A204.1 (cell line): ENCODE results near the gene PDZD2.

ENCODE experiments used
- FAIRE-seq: peaks from 2 replicates; lab custom pipeline; 2012; peaks lifted over from hg19 to GRCh38; lab: Jason Lieb, UNC

The PDZD2 gene

DNA sequence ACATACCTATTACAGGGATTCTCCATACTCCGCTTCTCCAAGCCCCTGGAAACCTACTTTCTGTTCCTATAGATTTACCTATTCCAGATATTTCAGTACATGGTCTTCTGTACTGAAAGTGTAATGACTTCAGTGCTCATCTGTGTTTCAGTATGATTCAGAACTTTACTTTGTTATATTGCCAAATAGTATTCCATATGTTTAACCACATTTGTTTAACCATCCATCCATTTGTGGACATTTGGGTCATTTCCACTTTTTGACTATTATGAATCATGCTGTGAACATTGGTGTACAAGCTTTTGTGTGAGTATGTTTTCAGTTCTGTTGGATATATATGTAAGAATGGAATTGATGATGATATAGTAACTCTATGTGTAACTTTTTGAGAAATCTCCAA is 188.9 kb downstream of the PDZD2 start:
- FAIRE-seq: no peak

DNA sequence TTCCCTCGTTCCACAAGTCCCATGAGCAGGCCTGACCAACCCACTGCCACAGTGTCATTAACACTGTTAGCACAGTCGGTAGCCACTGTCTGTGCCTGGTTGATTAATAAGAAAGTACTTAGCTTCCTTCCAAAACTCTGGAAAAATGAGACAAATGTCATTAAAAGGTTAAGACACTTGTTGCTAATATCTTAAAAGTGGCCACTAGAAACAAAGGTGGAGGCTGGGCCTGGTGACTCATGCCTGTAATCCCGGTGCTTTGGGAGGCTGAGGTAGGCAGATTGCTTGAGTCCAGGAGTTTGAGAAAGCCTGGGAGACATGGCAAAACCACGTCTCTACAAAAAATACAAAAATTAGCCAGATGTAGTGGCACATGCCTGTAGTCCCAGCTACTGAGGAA is 194.0 kb downstream of the PDZD2 start:
- no peak for FAIRE-seq

DNA sequence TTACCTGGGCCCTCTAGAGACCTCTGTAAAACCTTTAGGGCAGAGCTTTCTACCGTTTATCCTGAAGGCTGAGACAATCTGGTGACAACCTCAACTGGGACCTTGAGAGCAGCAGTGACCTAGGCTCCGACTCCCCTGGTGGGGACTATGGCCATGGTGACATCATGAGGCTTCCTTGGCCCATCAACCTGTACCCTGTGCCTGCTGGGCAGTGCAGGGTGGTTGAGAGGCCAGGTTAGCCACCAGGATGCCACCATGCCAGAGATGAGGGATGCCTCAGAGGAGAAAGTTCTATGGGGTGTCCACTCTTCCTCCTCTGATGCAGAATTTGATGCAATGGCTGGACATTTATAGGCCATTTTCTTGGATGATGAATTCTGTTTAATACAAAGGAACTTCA is 194.8 kb downstream of the PDZD2 start:
- no peak for FAIRE-seq

DNA sequence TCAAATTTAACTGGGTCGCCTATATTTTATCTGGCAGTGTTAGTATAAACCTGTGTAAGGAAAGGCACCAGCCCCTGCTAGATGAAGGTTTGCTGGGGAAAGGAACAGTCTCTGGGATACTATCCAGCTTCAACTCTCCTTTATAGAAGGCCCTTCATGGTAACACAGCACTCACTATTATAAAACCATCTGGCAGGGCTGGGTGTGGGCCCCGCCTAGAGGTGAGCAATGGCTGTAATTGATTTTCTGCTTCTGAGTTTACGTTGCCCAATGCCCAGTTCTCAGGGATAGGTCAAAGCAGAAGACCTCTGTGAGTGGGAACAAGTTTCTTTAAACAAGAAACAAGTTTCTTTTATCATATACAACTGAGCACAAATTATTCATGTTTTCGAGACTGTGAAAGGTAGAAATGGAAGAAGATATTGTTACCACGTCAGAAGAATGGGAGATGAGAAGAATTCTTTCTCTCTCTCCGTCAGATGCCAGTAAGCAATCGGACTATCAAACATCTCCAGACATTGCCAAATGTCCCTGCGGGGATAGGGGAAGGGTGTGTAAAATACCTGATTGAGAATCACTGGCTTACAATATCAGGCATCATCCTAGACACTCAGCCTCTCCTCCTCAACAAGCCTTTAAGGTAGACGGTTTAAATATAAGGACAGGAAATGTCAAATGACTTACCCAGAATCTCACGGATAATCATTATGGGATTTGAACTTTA is 205.9 kb downstream of the PDZD2 start:
- FAIRE-seq: no peak

DNA sequence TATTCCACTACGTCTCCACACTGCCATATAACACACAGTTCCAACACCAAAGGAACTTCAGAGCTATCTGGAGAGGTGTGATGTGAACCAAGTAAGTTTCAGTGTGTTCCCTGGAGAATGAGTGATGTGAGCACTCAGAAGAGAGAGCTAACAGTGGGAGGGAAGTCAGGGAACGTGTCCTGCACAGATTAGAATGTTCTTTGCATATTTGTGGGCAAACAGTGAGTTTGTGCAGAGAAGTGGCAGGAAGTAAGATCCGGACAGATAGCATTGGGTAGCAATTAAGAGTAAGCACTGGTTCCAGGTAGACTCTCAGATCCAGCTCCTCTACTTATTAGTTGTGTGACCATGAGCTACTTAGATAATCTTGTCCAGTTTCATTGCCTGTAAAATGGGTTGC is 206.4 kb downstream of the PDZD2 start:
- FAIRE-seq: no peak

DNA sequence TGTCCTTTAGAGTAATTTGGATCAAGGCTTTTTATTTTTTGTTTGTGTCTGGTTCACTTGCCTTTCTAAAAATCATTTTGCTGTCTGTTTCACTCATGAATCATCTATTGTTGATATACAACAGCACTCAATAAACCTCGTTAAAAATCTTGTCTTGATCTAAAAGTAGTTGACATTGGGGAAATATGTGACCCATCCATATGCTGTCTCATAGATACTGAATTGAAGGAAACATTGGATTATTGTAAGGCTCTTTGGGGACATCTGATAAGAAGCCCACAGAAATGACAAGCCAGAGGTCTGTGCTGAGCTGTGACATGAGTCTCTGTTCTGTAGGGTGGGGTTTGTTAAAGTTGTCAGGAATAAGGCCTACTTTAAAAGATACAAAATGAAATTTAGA is 208.0 kb downstream of the PDZD2 start:
- FAIRE-seq: no peak

DNA sequence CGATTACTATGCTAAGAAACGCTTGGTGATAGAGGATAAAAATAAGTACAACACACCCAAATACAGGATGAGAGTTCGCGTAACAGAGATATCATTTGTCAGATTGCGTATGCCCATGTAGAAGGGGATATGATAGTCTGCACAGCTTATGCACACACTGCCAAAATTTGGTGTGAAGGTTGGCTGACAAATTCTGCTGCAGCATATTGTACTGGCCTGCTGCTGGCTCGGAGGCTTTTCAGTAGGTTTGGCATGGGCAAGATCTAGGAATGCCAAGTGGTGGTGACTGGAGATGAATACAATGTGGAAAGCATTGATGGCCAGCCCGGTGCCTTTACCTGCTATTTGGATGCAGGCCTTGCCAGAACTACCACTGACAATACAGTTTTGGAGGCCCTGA is 208.4 kb downstream of the PDZD2 start:
- no peak for FAIRE-seq

DNA sequence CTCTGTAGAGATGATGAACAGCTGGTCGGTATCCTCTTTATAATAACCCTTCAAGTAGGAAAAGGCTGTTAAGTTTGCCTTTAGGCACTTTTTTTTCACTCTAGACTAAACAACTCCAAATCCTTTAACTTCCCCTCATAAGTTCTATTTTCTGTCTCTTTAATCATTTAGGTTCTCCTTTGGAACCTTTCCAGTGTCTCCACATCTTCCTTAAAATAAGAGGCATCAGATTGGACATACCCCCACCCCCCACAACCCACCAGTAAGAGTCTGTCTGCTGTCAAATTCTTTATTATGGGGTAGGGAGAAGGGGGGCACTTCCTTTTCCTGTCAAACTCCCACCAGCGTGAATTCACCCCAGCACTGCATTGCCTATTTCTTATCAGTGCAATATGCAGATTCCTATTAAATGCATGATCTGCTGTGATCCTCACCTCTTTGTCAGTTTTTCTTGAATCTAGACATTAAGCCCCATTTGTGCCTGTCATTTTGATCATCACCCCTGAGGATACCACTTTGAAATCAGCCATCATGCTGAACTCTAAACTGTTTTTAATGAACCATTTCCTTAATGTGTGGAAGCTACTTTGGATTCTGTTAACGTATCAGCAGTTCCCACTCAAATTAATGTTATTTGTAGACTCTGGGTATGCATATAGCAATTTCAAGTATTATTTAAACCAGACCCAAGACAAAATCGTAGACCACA is 212.2 kb downstream of the PDZD2 start:
- no peak for FAIRE-seq

DNA sequence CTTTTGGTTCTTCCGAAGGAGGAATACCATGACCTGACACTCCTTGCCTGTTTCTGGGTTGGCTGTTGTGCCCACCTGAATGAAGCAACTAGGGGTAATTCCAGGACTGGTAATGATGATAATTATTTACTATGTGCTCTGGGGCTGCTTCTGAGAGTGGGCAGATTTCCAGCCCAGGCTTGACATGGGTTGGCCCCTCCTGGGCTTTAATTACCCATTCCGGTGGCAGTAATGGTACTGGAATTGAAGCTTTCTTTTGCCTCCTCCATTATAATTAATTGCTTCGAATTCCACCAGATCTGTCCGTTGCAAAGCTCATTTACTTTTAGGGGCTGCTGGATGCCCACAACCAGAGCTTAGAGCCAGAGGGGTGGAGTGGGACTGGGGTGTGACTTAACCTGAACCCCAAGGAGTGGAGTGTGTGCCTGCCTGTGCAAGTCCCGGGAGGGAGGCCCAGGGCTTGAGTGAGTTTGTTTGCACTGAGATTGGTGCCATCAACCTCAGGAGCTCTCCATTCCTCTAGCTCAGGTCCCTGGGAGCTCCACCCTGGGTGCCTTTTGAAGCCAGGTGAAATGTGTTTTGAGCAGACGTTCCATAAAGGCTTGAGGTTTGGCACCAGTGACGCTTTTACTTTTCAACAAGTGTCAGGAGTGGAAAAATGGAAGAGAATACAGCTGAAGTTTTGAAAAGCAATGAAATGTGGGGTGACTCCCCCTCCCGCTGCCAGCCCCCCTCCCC is 214.6 kb downstream of the PDZD2 start:
- no peak for FAIRE-seq

DNA sequence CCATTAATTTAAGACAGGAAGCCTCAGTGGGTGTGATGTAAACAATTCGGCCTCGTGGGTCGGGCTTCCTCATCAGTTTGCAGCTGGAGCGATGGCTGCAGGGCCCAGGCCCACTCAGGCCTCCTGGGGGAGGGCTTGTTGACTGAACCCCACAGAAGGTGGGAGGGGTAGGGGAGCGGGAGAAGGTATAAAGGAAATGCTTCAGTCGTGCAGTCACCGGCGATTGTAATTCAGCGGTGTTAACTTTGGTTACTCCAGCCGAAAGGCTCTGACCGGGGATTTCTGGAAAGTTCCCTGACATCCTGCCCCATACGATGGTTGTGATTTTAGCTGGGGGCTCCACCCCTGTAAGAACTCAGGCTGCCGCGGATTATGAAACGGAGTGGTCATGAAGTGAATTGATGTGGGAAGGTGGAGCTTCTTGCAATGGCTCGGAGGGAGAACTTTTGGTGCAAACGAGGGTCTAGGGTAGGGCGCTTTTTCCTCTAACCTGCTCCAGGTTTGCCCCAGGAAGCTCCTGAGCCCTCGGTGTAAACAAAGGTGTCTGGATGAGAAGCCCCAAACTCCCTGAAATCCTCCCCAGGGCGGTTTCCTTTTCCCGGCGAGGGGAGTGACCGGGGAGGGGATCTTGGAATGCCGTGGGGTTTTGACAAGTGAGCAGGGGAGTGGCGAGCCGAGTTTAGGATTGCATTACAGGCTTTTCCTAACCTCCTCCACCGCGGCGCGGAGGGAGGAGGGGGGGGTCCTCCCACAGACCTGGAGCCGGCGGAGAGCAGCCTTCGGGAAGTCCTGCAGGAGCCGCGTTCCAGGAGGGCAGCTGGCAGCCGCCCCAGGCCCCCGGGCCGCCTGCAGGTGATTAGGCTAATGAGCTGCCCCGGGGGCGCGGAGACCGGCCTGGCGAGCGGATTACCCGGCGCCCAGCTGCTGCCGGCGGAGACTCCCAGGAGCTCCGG is 215.5 kb downstream of the PDZD2 start:
- no peak for FAIRE-seq

DNA sequence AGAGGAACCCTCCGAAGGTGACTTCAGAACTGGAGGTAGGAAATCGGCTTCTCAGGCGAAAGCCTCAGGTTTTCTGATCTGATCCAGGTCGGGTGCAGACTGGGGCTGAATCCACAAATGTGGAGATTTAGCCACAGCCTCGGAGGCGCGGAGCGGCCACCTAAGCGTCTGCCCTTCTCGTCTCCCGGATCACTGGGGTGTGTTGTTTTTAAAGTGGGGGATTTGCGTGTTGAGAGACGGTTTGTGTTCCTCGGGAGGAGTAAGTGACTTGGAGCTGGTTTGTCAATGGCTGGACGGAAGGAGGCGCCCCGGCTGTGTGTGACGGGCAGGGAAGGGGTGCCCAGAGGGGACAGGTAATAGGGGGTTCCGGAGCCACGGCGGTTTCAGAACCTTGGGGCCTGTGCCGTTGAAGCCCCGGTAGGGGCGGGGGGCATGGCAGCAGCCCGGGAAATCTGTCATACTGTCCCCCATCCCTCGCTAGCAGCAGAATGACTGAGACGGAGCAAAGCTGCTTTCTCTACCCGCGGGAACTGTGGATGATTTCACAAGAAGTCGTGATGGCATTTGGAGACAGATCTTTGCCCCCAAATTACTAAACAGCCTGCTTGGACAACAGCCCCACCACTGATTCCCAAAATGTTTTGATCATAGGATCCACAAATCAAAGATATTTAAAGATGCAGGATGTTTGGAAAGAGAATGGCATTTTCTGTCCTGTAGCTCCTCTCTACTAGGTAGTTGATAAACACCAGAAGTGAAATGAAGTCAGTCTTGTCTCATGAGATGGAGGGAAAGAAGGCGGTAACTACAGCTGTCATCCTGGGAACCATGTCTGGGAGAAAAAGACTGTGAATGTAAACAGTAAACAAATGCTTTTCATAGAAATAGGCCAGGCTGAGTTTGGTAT is 216.5 kb downstream of the PDZD2 start:
- FAIRE-seq: no peak

DNA sequence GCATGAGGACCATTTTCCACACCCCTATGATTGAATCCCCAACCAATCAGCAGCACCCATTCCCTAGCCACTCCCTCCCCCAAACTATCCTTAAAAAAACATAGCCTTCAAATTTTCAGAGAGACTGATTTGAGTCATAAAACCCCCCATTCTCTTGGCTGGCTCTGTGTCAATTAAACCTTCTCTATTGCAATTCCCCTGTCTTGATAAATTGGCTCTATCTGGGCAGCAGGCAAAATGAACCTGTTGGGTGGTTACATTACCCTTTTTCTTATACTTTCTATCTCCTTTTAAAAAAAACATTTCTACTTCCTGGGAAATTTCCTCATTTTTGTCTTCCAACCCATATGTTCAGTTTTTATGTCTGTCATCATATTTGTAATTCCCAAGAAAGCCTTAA is 220.2 kb downstream of the PDZD2 start:
- FAIRE-seq: no peak

DNA sequence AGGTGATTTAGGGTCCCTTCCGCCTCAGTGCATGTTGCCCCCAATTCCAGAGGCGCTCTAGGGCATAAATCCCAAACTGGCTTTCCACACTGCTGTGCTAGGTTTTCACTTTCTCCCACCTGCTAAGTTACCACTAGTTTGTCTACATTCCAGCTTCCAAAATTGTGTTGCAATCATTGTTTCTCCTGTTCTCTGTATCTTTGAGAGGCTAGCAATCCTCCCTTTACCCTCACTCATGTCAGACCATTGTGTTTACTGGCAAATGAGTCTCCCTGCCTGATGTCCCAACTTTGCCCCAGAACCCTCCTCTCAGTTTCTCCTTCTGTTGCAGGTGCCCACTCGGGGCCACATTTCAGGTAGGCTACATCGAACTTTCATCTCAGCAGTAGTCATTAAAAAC is 221.3 kb downstream of the PDZD2 start:
- no peak for FAIRE-seq

DNA sequence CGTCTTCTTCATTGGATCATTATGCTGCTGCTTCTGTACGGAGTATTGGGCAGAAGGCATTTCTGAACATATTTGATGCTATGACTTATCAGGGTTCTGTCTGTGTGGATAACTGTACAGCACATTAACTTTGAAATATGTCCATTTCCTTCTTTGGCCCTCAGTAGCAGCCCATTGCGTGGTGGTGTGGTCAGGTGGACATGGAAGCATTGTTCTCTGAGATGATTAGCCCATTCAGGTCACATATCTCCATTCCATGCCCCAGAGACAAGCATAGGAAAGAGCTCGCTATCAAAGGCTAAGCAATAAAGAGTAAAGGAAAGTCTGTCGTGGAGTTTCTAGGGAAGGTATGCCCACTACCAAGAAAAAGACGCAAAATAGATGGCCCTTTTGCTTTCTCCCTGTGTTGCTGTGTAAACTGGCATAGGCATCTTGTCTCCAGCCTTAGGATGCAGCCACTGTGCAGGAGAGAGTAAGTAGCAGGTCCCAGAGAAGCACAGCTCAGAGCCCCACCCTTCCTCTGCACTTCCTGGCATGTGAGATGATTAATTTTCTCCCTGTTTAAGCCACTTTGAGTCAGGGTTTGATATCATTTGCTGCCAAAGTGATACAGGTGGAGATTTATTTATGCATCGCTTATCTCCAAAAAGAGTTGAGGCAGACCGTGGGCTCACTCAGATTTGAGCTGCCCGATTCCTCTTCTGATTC is 221.9 kb downstream of the PDZD2 start:
- no peak for FAIRE-seq

DNA sequence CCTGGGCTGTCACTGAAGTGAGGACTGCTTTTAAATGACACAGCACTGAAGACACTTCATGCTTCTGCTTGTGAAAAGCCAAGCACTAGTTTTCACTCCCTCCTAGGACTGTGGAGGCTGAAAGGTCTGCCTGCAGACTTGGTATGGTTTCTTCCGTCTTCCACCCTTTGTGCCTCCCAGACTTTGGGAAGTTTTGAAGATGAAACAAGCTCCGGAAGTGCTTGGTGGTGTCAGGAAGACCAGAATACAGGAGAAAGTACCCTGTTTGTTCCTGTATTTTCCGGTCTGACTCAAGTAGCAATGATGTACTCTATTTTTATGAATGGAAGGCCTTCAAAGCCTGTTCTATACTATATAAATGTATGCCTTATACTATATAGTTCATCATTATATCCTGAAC is 222.7 kb downstream of the PDZD2 start:
- FAIRE-seq: no peak

DNA sequence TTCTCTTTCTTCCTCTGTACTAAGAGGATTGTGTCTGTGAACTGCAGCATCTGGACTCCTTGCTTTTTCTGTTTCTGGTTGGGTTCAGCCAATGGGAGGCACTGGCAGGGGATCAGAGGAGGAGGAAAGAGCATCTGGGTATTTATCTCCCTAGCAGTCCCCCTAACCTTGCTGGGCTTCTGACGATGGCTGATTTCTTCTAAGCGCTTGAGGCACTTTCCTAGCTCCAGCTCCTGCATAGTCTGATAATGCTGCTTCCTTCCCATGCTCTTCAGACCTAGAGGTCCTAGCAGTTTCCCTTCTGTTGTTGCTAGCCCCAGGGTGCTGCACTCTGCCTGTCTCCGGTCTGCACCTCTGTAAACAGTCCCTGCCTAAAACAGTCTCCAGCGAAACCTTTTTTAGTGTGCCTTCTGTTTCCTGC is 225.1 kb downstream of the PDZD2 start:
- FAIRE-seq: no peak

DNA sequence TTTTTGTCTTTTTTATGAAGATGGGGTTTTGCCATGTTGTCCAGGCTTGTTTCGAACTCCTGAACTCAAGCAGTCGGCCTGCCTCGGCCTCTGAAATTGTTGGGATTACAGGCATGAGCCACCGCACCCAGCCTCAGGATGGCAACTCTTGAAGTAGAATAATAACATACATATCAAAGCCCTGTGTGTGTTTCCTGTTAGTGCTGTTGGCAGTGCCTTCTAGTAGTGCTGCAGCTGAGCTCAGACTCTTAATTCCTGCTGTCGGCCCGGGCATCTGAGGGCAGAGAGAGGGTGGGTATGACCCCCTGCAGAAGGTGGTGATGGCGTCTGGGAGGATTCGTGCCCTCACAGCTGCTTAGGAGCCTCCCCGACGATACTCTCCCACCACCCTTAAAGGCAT is 227.2 kb downstream of the PDZD2 start:
- FAIRE-seq: no peak

DNA sequence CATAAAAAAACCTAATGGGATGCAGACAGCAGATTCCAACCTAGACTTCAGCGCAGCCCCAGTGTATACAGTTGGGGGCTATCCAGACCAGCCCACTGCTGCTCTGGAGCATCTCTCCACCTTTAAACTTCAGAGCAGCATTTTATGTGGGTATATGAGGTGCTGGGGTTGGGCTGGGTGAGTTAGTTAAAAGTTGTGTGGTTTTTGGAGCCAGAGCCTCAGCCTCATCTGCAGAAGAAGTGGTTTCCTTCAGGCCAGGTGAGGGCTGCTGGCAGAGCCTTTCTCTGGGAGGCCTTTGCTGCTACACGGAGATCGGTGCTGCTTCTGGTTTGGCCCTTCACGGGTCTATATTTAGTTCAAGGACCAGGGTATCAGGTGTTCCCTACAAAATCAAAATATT is 228.3 kb downstream of the PDZD2 start:
- no peak for FAIRE-seq

DNA sequence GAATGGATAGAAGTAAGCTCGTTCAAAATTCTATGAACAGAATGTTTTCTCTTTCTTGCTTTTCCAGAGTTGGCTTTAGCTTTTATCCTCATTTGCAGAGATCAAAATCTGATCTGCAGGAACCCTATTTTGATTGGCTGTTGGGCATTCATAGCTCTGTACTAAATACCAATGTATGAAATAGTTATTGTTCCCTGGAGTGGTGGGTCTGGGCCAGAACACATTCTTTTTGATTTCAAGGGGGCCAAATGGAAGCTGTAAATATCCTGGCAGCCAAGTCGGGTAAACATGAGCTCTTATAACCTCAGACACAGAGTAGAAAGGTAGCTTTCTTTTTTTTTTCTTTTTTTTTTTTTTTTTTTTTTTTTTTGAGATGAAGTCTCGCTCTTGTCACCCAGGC is 241.5 kb downstream of the PDZD2 start:
- FAIRE-seq: no peak

DNA sequence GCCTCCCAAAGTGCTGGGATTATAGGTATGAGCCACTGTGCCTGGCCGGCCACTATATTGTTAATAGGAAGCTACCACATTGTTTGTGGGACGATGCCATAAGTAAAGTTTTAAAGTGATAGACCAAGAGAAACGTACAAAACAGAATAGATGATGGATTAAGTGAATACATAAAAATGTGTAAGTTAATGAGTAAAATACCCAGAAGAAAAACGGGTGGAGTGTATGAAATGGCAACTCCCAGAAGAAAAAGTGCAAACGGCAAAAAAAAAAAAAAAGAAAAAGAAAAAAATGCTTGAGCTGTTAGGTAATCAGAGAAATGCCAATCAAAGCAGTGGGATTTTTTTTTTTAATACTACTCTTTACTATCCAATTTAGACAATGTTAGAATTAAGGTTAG is 246.0 kb downstream of the PDZD2 start:
- no peak for FAIRE-seq

DNA sequence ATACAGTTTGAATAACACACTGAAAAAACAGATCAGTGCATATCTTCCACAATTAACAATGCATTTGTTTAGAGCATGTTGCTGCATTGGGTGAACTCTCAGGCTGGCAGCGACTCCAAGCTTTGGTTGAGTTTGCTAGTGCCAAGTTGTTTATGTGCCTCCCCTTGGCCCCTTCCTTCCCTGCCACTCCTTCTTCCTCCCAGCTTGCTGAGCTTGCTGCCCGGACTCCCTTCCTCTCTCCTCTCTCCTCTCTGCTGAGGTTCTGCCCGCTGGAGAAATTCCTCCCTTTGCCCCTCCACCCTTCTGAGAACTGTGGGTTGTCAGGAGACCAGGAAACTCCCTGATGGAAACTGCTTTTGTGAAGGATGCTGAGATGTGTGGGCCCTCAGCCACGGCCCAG is 247.3 kb downstream of the PDZD2 start:
- FAIRE-seq: no peak
